GM21786 (cell line): ENCODE results near the gene CDKAL1.
"Not testable (repeated sequence)": the region's sequence is repeated elsewhere in the genome, so short reads cannot be mapped to it uniquely, and the experiment has no call there.

ENCODE experiments used
- ATAC-seq: cut with Tn5 transposase; IDR thresholded peaks from one replicate; pipeline ENCODE4 v1.9.1; 2021; ENCODE audit not compliant: unreplicated experiment

CDKAL1 gene

GRCh38 chr6:21091411-21091810 is 557.2 kb downstream of the CDKAL1 start:
- ATAC-seq = no peak

GRCh38 chr6:21092231-21092772 is 558.0 kb downstream of the CDKAL1 start:
- ATAC-seq = not testable (repeated sequence)

- ATAC-seq = no peak
These were observed 561.2 kb downstream of the CDKAL1 start for GRCh38 chr6:21095462-21095861.

- no peak for ATAC-seq
These were observed 563.9 kb downstream of the CDKAL1 start for GRCh38 chr6:21098134-21098533.

- no peak for ATAC-seq
These were observed 564.5 kb downstream of the CDKAL1 start for GRCh38 chr6:21098744-21099143.

GRCh38 chr6:21099338-21100314 is 565.4 kb downstream of the CDKAL1 start:
- no peak for ATAC-seq

GRCh38 chr6:21100991-21101390 is 566.7 kb downstream of the CDKAL1 start:
- ATAC-seq = no peak

- no peak for ATAC-seq
These were observed 567.4 kb downstream of the CDKAL1 start for GRCh38 chr6:21101694-21102093.

GRCh38 chr6:21102201-21102600 is 567.9 kb downstream of the CDKAL1 start:
- no peak for ATAC-seq

- no peak for ATAC-seq
These were observed 568.4 kb downstream of the CDKAL1 start for GRCh38 chr6:21102624-21103023.

GRCh38 chr6:21103626-21104224 is 569.5 kb downstream of the CDKAL1 start:
- no peak for ATAC-seq

GRCh38 chr6:21104288-21104687 is 570.0 kb downstream of the CDKAL1 start:
- no peak for ATAC-seq

GRCh38 chr6:21107796-21108195 is 573.5 kb downstream of the CDKAL1 start:
- ATAC-seq = no peak

GRCh38 chr6:21109391-21110178 is 575.3 kb downstream of the CDKAL1 start:
- no peak for ATAC-seq

- no peak for ATAC-seq
These were observed 576.4 kb downstream of the CDKAL1 start for GRCh38 chr6:21110684-21111083.

GRCh38 chr6:21111093-21111725 is 577.0 kb downstream of the CDKAL1 start:
- no peak for ATAC-seq

GRCh38 chr6:21115111-21115510 is 580.9 kb downstream of the CDKAL1 start:
- no peak for ATAC-seq

- no peak for ATAC-seq
These were observed 582.5 kb downstream of the CDKAL1 start for GRCh38 chr6:21116736-21117135.

- ATAC-seq = no peak
These were observed 584.0 kb downstream of the CDKAL1 start for GRCh38 chr6:21118216-21118780.

GRCh38 chr6:21121636-21122136 is 587.4 kb downstream of the CDKAL1 start:
- no peak for ATAC-seq
